MM.1S (cell line): Measurements from ENCODE around the gene CDH4.

Experiments
- DNase-seq: peaks from one replicate; pipeline ENCODE4 v3.0.0-alpha.2; 2015
- H2AFZ ChIP-seq: fragments of 300-600 bp; sonication (generic); 2 replicates; pipeline ENCODE4 v1.6.0; 2016; ENCODE audit warnings: antibody characterized with exemption, low read length
- H3F3A ChIP-seq: fragments of 300-600 bp; sonication (generic); 2 replicates; pipeline ENCODE4 v1.6.1; 2016; ENCODE audit warnings: mild to moderate bottlenecking, antibody characterized with exemption, low read length, moderate library complexity, mixed read lengths; ENCODE audit not compliant: insufficient read depth
- H3K27ac ChIP-seq: fragments of 300-600 bp; sonication (generic); 2 replicates; pipeline ENCODE4 v1.5.1; 2016; ENCODE audit warnings: mild to moderate bottlenecking, low read length
- H3K27me3 ChIP-seq: fragments of 300-600 bp; sonication (generic); replicated peaks from 2 replicates; pipeline ENCODE4 v1.6.0; 2016; ENCODE audit warnings: low read length; ENCODE audit not compliant: insufficient read depth
- H3K36me3 ChIP-seq: fragments of 300-600 bp; sonication (generic); replicated peaks from 2 replicates; pipeline ENCODE4 v1.6.1; 2016; ENCODE audit warnings: mild to moderate bottlenecking, low read length, mixed read lengths; ENCODE audit not compliant: insufficient read depth
- H3K4me1 ChIP-seq: fragments of 300-600 bp; sonication (generic); 2 replicates; pipeline ENCODE4 v1.6.1; 2016; ENCODE audit warnings: low read length, mixed read lengths
- H3K4me2 ChIP-seq: fragments of 300-600 bp; sonication (generic); 2 replicates; pipeline ENCODE4 v1.6.0; 2016; ENCODE audit warnings: low read depth, low read length
- H3K4me3 ChIP-seq: fragments of 300-600 bp; sonication (generic); 2 replicates; pipeline ENCODE4 v1.5.1; 2016; ENCODE audit warnings: low read length, mixed read lengths
- H3K79me2 ChIP-seq: fragments of 300-600 bp; sonication (generic); 2 replicates; pipeline ENCODE4 v1.6.1; 2016; ENCODE audit warnings: mixed run types, low read length, mixed read lengths
- H3K9ac ChIP-seq: fragments of 300-600 bp; sonication (generic); 2 replicates; pipeline ENCODE4 v1.6.1; 2016; ENCODE audit warnings: low read length, mixed read lengths
- H3K9me2 ChIP-seq: fragments of 300-600 bp; sonication (generic); replicated peaks from 2 replicates; pipeline ENCODE4 v1.6.1; 2016; ENCODE audit warnings: mild to moderate bottlenecking, low read length, mixed read lengths; ENCODE audit not compliant: insufficient read depth
- H3K9me3 ChIP-seq: fragments of 300-600 bp; sonication (generic); replicated peaks from 2 replicates; pipeline ENCODE4 v1.6.1; 2016; ENCODE audit warnings: mild to moderate bottlenecking, low read length, mixed read lengths; ENCODE audit not compliant: insufficient read depth
- H4K20me1 ChIP-seq: fragments of 300-600 bp; sonication (generic); 2 replicates; pipeline ENCODE4 v1.6.1; 2016; ENCODE audit warnings: mild to moderate bottlenecking, low read length, moderate library complexity, mixed read lengths; ENCODE audit not compliant: insufficient read depth
- EZH2 ChIP-seq: fragments of 300-600 bp; sonication (generic); optimal IDR thresholded peaks from 2 replicates; pipeline ENCODE3; 2017; ENCODE audit warnings: low read depth, mild to moderate bottlenecking, antibody characterized with exemption, low read length, mixed read lengths
- EZH2phosphoT487 ChIP-seq: fragments of 300-600 bp; sonication (generic); IDR thresholded peaks from 2 replicates; pipeline ENCODE4 v1.6.1; 2018; ENCODE audit warnings: antibody characterized with exemption, low read length
- TF ChIP-seq, protein P1 (sequence below): fragments of 300-600 bp; sonication (generic); IDR thresholded peaks from 2 replicates; pipeline ENCODE4 v1.5.1; 2016; ENCODE audit warnings: antibody characterized with exemption, low read length, mixed read lengths

The CDH4 gene

DNA sequence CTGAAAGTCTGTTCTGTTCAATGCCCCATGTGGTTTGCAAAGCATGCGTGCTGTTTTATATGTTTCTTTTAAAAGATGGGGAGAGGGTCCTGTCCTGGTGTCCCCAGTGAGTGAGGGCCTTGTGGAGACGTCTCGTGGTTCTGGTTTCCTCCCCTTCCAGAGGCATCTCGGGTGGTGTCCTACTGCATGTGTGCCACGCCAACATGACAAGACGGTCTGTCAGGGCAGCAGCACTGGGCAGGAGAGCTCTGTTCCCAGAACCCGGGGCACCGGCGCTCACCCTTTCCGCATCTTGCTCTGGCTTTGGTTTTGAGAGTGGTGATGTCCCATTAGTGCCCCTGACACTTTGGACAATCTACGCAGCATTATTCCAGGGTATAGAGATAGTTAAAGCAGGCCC, 275.6 kb downstream of the CDH4 start:
- H3K4me3 ChIP-seq, result no peak overlapping the region
- no peak overlapping the region for H3K9ac ChIP-seq
- no peak overlapping the region for H3K27ac ChIP-seq
- peaks cover 80% of the 10 kb centered on the region for H3K27me3 ChIP-seq
- no peaks in the 10 kb centered on the region for H3K79me2 ChIP-seq
- no peaks in the 10 kb centered on the region for H3K36me3 ChIP-seq
- no peaks in the 10 kb centered on the region for H3K9me3 ChIP-seq
- no peak for DNase-seq
- H3K4me1 ChIP-seq, result no peaks in the 10 kb centered on the region
- H4K20me1 ChIP-seq, result no peaks in the 10 kb centered on the region
- TF ChIP-seq EZH2phosphoT487 (no peak), EZH2 (no peak)
- TF ChIP-seq, protein P1, sequence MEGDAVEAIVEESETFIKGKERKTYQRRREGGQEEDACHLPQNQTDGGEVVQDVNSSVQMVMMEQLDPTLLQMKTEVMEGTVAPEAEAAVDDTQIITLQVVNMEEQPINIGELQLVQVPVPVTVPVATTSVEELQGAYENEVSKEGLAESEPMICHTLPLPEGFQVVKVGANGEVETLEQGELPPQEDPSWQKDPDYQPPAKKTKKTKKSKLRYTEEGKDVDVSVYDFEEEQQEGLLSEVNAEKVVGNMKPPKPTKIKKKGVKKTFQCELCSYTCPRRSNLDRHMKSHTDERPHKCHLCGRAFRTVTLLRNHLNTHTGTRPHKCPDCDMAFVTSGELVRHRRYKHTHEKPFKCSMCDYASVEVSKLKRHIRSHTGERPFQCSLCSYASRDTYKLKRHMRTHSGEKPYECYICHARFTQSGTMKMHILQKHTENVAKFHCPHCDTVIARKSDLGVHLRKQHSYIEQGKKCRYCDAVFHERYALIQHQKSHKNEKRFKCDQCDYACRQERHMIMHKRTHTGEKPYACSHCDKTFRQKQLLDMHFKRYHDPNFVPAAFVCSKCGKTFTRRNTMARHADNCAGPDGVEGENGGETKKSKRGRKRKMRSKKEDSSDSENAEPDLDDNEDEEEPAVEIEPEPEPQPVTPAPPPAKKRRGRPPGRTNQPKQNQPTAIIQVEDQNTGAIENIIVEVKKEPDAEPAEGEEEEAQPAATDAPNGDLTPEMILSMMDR, result no peak
- no peak overlapping the region for H2AFZ ChIP-seq
- no peaks in the 10 kb centered on the region for H3F3A ChIP-seq
- no peak overlapping the region for H3K4me2 ChIP-seq
- H3K9me2 ChIP-seq, result no peaks in the 10 kb centered on the region

DNA sequence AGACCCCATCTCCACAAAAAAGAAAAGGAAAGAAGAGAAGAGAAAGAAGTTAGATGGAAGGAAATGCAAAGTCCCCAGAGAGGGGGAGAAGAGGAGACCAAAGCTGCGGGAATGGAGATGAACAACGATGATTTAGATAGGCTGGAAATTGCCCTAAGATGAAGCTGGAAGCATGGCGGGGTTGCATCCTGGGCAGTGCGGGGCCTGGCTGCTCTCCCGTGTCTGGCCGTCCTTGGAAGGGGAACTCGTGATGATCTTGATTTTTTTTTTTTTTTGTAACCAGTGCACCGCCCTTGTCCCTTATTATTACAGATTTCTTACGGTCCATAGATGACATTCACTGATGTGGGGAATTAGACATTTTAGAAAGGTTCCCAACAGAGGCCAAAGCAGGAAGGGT, 276.5 kb downstream of the CDH4 start:
- no peaks in the 10 kb centered on the region for H3K79me2 ChIP-seq
- TF ChIP-seq, protein P1, result no peak
- TF ChIP-seq EZH2phosphoT487, result no peak
- H3K9me2 ChIP-seq, result no peaks in the 10 kb centered on the region
- H4K20me1 ChIP-seq, result no peaks in the 10 kb centered on the region
- peaks cover 80% of the 10 kb centered on the region for H3K27me3 ChIP-seq
- H3K36me3 ChIP-seq, result no peaks in the 10 kb centered on the region
- no peak overlapping the region for H3K27ac ChIP-seq
- DNase-seq, result no peak
- no peak overlapping the region for H3K4me2 ChIP-seq
- H3K9me3 ChIP-seq, result no peaks in the 10 kb centered on the region
- no peak overlapping the region for H3K9ac ChIP-seq
- H2AFZ ChIP-seq, result no peak overlapping the region
- no peaks in the 10 kb centered on the region for H3K4me1 ChIP-seq
- H3K4me3 ChIP-seq, result no peak overlapping the region
- no peaks in the 10 kb centered on the region for H3F3A ChIP-seq

DNA sequence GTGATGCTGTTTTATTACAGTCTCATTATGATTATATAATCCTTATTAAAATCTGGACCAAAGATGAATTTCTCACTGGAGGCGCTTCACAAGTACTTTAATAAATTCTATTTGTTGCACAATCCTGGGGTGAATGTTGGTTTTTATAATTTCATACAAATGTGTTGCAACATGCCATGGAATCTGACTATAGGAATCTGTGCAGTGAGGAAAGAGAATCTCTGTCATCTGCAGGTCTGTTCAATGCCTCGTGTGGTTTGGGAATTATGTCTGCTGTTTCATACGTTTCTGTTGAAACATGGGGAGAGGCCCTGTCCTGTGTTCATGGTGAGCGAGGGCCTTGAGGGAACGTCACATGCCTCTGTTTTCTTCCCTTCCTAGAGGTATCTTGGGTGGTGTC, 277.3 kb downstream of the CDH4 start:
- no peaks in the 10 kb centered on the region for H3K4me1 ChIP-seq
- H3K27me3 ChIP-seq, result peaks cover 80% of the 10 kb centered on the region
- no peaks in the 10 kb centered on the region for H3K36me3 ChIP-seq
- no peak overlapping the region for H3K4me2 ChIP-seq
- H3K79me2 ChIP-seq, result no peaks in the 10 kb centered on the region
- H4K20me1 ChIP-seq, result no peaks in the 10 kb centered on the region
- no peak overlapping the region for H3K27ac ChIP-seq
- TF ChIP-seq, protein P1, result no peak
- TF ChIP-seq EZH2 (no peak), EZH2phosphoT487 (no peak)
- H3K9me2 ChIP-seq, result no peaks in the 10 kb centered on the region
- no peak overlapping the region for H2AFZ ChIP-seq
- no peak for DNase-seq
- H3K9ac ChIP-seq, result no peak overlapping the region
- no peaks in the 10 kb centered on the region for H3F3A ChIP-seq
- H3K9me3 ChIP-seq, result no peaks in the 10 kb centered on the region
- H3K4me3 ChIP-seq, result no peak overlapping the region
